GM18951 (cell line): ENCODE results near the gene RGS12.

ENCODE experiments used
- POLR2A ChIP-seq: IDR thresholded peaks from 4 replicates; pipeline ENCODE4 v1.6.1; 2011; ENCODE audit warnings: mild to moderate bottlenecking; ENCODE audit not compliant: insufficient read length, insufficient read depth; ENCODE audit errors: extremely low read depth
- in situ Hi-C: fragments of 300-500 bp; cut with MboI; formaldehyde crosslinking; loops from one replicate; pipeline ENCODE4 v1.12.0; 2022; ENCODE audit warnings: low sequenced_read_pairs, mixed read lengths, inconsistent platforms; ENCODE audit not compliant: unreplicated experiment

Gene RGS12

GRCh38 chr4:3302173-3302785 lies 9.5 kb downstream of the RGS12 start:
- no peak for TF ChIP-seq POLR2A
- in situ Hi-C loops, result no loop called here

GRCh38 chr4:3302786-3303564 lies 10.2 kb downstream of the RGS12 start:
- TF ChIP-seq POLR2A, result no peak
- in situ Hi-C loops, result no loop called here

- TF ChIP-seq POLR2A, result no peak
- in situ Hi-C loops, result no loop called here
Observed at GRCh38 chr4:3303565-3303824, 10.7 kb downstream of the RGS12 start.

- in situ Hi-C loops, result no loop called here
- TF ChIP-seq POLR2A, result no peak
Observed at GRCh38 chr4:3303923-3304710, 11.3 kb downstream of the RGS12 start.

GRCh38 chr4:3304831-3305609 lies 12.2 kb downstream of the RGS12 start:
- TF ChIP-seq POLR2A, result no peak
- in situ Hi-C loops, result no loop called here

GRCh38 chr4:3305610-3306371 lies 13.0 kb downstream of the RGS12 start:
- no peak for TF ChIP-seq POLR2A
- in situ Hi-C loops, result no loop called here

- in situ Hi-C loops, result no loop called here
Observed at GRCh38 chr4:3306450-3306849, 13.6 kb downstream of the RGS12 start.

GRCh38 chr4:3307060-3307459 lies 14.2 kb downstream of the RGS12 start:
- no peak for TF ChIP-seq POLR2A
- in situ Hi-C loops, result no loop called here

More at GRCh38 chr4:3306450-3306849, 13.6 kb downstream of the RGS12 start:
- no peak for TF ChIP-seq POLR2A

- in situ Hi-C loops, result no loop called here
- no peak for TF ChIP-seq POLR2A
Observed at GRCh38 chr4:3307486-3307885, 14.7 kb downstream of the RGS12 start.

- TF ChIP-seq POLR2A, result no peak
- in situ Hi-C loops, result no loop called here
Observed at GRCh38 chr4:3307891-3308575, 15.2 kb downstream of the RGS12 start.

GRCh38 chr4:3308691-3309090 lies 15.9 kb downstream of the RGS12 start:
- TF ChIP-seq POLR2A, result no peak

More at GRCh38 chr4:3308691-3309090, 15.9 kb downstream of the RGS12 start:
- in situ Hi-C loops, result no loop called here
